Spleen (tissue), 3 donors: ENCODE measurements around the gene SPAG5.

Source experiments
- POLR2A ChIP-seq, 3 donors: fragments of 450-650 bp; IDR thresholded peaks; one replicate each; pipeline ENCODE4 v1.5.1; 2017; ENCODE audit warnings: antibody characterized with exemption in 3 of 3, mild to moderate bottlenecking in 1 of 3
- POLR2AphosphoS5 ChIP-seq, 3 donors: sonication (generic); formaldehyde crosslinking; IDR thresholded peaks; one replicate each; pipeline ENCODE4 v1.5.1; 2017; ENCODE audit warnings: antibody characterized with exemption in 3 of 3

DNA sequence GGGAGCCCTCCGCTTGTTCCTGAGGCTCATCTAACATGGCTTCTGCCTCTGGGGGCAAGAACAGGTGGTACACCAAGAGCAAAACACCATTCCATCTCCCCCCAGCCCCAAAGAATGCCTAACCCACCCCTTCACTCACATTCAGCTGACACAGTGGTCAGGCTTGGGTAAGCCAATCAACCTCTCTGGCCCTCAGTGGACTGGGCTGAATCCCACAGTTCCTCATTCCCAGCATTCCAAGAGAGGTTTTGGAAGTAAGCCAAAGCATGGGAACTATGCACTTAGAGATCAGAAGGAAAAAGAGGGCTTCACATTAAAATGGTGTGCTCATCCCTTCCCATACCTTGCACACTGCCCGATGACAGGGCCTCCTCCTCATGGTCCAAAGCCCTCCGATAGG, 35.4 kb downstream of the SPAG5 start:
- TF ChIP-seq POLR2A (IDR thresholded peaks at IDR 0.05), result no peak
- TF ChIP-seq POLR2AphosphoS5 (IDR thresholded peaks at IDR 0.05), result no peak
